IgD-negative memory B cell (primary cell): ENCODE measurements around the gene BLID. TPM values are rescaled to one million over a fixed set of nuclear protein-coding genes. Genes with fewer than 3 reads are reported as not detected.

Source experiments
- H3K27ac Mint-ChIP-seq, 3 donors: one replicate each; pipeline ENCODE4 v1.8.0; 2020 to 2022; ENCODE audit warnings: mild to moderate bottlenecking in 3 of 3, mixed read lengths in 3 of 3, moderate library complexity in 1 of 3
- H3K27me3 Mint-ChIP-seq: one replicate; pipeline ENCODE4 v1.8.0; 2021; ENCODE audit warnings: mixed read lengths
- H3K36me3 Mint-ChIP-seq: one replicate; pipeline ENCODE4 v1.8.0; 2020; ENCODE audit warnings: mild to moderate bottlenecking, mixed read lengths
- H3K4me1 Mint-ChIP-seq, 3 donors: one replicate each; pipeline ENCODE4 v1.8.0; 2020 to 2022; ENCODE audit warnings: mixed read lengths in 3 of 3, mild to moderate bottlenecking in 1 of 3
- H3K4me3 Mint-ChIP-seq, 4 donors: one replicate each; pipeline ENCODE4 v1.8.0; 2020 to 2022; ENCODE audit warnings: mild to moderate bottlenecking in 4 of 4, mixed read lengths in 4 of 4, moderate library complexity in 3 of 4
- H3K9me3 Mint-ChIP-seq, 3 donors: one replicate each; pipeline ENCODE4 v1.8.0; 2020 to 2021; ENCODE audit warnings: mixed read lengths in 3 of 3, mild to moderate bottlenecking in 1 of 3
- polyA plus RNA-seq: library from polyadenylated mRNA; unstranded; fragments of 300-500 nt; fragmentation: Illumina TruSeq; gene quantifications from one replicate; pipeline ENCODE4 v1.2.3, GENCODE V29; 2021

Gene BLID
- not detected for polyA plus RNA-seq

- peaks cover 0 to 3% (median 0%) of the 10 kb centered on the region in 3 donors for H3K9me3 Mint-ChIP-seq
- no peaks in the 10 kb centered on the region for H3K36me3 Mint-ChIP-seq
- H3K27me3 Mint-ChIP-seq = no peaks in the 10 kb centered on the region
- no peak within 1 kb of the TSS for H3K4me3 Mint-ChIP-seq
- H3K27ac Mint-ChIP-seq = peak within 1 kb of the TSS in 1 of 3 donors; percentile 28
- H3K4me1 Mint-ChIP-seq = no peaks in the 10 kb centered on the region
Measured at GRCh38 chr11:122115524-122116379, at the start of gene BLID. TSS of gene BLID (minus strand) at chr11:122116215. CDS start at chr11:122115922, 293 bp downstream.

DNA sequence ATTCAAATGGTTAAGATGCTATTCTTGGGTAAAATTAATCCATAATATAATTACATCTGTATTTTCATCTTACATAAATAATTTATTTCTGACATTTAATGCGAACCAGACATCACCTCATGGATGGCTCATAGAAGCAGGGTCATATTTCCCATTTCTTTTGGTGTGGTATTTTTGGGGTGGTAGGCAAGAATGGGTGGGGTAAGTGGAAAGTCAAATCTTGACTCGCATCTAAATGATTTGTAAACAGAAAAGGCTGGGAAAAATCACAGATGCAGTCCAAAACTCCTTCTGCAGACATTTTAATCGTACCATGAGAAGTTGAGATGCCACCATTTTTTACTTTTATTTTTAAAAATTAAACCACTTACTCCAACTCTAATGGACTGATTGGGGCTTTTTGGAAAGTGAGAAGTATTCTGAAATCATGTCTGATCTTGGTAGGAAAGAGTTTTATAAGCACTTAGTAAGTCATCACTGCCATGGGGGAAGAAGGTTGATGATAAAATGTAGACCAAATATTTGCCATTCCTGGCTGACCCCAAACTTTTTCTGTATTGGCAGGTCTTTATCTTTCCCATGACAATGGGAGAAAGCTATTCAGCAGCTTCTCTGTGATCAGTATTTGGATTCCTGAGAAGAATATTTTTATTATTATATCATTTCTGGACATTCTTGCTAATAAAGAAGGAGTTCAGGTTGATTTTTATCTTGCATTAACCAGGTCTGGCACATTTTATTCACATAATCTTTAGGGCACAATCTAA, 47.2 kb upstream of the BLID start:
- Mint-ChIP-seq H3K36me3 (no peaks in the 10 kb centered on the region), H3K4me3 (no peak overlapping the region), H3K27ac (no peak overlapping the region), H3K27me3 (peaks cover 4% of the 10 kb centered on the region), H3K9me3 (no peaks in the 10 kb centered on the region), H3K4me1 (peaks cover 0 to 1% (median 0%) of the 10 kb centered on the region in 3 donors)

DNA sequence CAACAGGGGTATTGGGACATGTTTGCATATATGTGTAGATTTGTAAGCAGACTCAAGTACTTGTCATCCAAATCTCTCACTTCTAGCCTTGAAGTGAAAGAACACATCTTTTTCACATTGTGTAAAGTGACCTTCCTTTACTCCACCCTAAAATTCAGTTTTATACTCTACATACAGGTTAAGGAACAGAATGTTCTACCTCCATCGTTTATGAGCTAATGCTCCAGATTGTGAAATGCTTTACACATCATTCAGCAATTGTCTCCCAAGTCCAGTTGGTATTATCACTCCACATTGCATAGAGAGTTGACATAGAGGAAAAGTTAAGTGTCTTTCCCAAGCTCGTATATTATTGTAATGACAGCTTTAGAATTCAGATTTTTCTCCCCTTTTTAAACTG, 46.1 kb upstream of the BLID start:
- peaks cover 5 to 8% (median 5%) of the 10 kb centered on the region in 3 donors for H3K4me1 Mint-ChIP-seq
- H3K9me3 Mint-ChIP-seq = no peaks in the 10 kb centered on the region
- H3K27me3 Mint-ChIP-seq = peaks cover 2% of the 10 kb centered on the region
- H3K27ac Mint-ChIP-seq = no peak overlapping the region
- H3K4me3 Mint-ChIP-seq = no peak overlapping the region
- H3K36me3 Mint-ChIP-seq = no peaks in the 10 kb centered on the region

GRCh38 chr11:122160841-122161590, 45.0 kb upstream of the BLID start:
- H3K27me3 Mint-ChIP-seq = peaks cover 6% of the 10 kb centered on the region
- H3K27ac Mint-ChIP-seq = no peak overlapping the region
- no peaks in the 10 kb centered on the region for H3K9me3 Mint-ChIP-seq
- H3K36me3 Mint-ChIP-seq = no peaks in the 10 kb centered on the region
- no peak overlapping the region for H3K4me3 Mint-ChIP-seq
- H3K4me1 Mint-ChIP-seq = peaks cover 5 to 8% (median 5%) of the 10 kb centered on the region in 3 donors

DNA sequence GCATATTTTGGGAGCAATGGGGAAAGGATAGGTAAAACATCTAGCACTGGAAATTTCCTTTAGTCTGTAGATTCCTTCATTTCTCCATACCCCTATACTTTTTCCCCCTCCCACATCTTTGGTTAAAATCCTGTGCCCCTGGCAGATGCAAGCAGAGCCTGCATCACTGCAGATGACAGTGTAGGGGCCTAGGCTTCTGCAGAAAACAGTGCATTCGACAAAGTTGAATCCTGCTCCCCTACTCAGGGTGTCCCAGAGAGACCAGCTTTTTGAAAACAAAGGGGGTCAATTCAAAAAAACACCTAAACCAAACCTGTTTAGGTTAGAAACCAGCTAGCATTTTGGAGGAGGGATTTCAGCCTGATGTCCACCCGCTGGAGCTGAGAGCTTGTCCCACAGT, 43.8 kb upstream of the BLID start:
- H3K4me3 Mint-ChIP-seq = no peak overlapping the region
- H3K27ac Mint-ChIP-seq = no peak overlapping the region
- peaks cover 5 to 8% (median 5%) of the 10 kb centered on the region in 3 donors for H3K4me1 Mint-ChIP-seq
- H3K9me3 Mint-ChIP-seq = no peaks in the 10 kb centered on the region
- H3K36me3 Mint-ChIP-seq = no peaks in the 10 kb centered on the region
- peaks cover 8% of the 10 kb centered on the region for H3K27me3 Mint-ChIP-seq

DNA sequence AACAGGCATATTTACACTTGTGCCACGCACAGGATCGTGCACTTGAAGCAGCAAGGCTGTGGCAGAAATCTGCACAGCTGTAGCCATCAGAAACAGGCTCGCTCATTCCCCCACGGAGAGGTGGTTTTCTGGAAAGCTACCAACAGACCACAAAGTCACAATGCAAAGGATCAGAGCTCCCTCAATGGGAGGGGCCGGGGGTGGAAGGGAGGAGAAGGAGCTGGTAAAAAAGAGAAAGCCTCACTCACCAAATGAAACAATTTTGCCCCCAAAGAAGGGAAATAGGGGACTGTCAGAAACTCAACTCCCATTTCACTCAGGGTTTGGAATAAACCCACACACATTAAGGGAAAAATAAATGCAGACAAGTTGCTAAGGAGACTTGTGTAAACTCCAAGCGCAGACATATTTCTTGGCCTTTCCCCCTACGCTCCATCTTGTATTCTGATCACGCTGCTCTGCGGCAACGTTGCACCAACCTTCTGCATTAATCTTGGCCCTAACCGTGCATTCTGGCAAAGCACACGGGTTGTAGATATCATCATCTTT, 43.2 kb upstream of the BLID start:
- Mint-ChIP-seq H3K27ac (no peak overlapping the region), H3K9me3 (no peaks in the 10 kb centered on the region), H3K4me3 (no peak overlapping the region), H3K36me3 (no peaks in the 10 kb centered on the region), H3K27me3 (peaks cover 8% of the 10 kb centered on the region), H3K4me1 (peaks cover 5 to 8% (median 5%) of the 10 kb centered on the region in 3 donors)

- peaks cover 6% of the 10 kb centered on the region for H3K27me3 Mint-ChIP-seq
- no peak overlapping the region for H3K27ac Mint-ChIP-seq
- no peaks in the 10 kb centered on the region for H3K9me3 Mint-ChIP-seq
- H3K36me3 Mint-ChIP-seq = no peaks in the 10 kb centered on the region
- no peak overlapping the region for H3K4me3 Mint-ChIP-seq
- peaks cover 5 to 8% (median 5%) of the 10 kb centered on the region in 3 donors for H3K4me1 Mint-ChIP-seq
Measured at GRCh38 chr11:122158171-122158570, 42.2 kb upstream of the BLID start.

- H3K4me3 Mint-ChIP-seq = peak overlapping the region in 2 of 4 donors; percentile 47 to 63
- no peak overlapping the region for H3K27ac Mint-ChIP-seq
- peaks cover 5 to 8% (median 5%) of the 10 kb centered on the region in 3 donors for H3K4me1 Mint-ChIP-seq
- H3K27me3 Mint-ChIP-seq = peaks cover 6% of the 10 kb centered on the region
- H3K9me3 Mint-ChIP-seq = no peaks in the 10 kb centered on the region
- H3K36me3 Mint-ChIP-seq = no peaks in the 10 kb centered on the region
Measured at GRCh38 chr11:122157653-122158161, 41.7 kb upstream of the BLID start.

DNA sequence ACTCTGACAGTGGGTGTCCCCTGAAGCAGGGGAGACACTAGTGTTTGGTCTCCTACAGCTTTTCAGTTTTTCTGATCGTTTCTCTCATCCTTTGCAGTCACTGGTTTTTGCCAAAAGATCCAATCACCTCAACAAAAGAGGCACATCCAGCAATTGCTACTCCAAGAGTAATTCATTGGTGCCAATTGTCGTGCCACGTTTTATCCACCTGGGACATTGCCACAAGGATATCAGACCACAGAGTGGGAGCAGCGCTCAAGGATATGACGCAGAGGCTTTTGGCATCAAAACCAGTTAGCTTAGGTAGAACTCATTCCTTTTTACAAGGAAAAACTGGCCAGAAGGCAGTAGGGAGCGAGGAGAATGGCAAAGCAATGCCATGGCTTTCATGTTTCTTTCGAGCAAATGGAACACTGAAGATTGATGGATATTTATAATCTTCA, 40.9 kb upstream of the BLID start:
- H3K4me1 Mint-ChIP-seq = peaks cover 5 to 8% (median 5%) of the 10 kb centered on the region in 3 donors
- H3K9me3 Mint-ChIP-seq = no peaks in the 10 kb centered on the region
- no peak overlapping the region for H3K27ac Mint-ChIP-seq
- peak overlapping the region in 2 of 4 donors; percentile 47 to 63 for H3K4me3 Mint-ChIP-seq
- peaks cover 6% of the 10 kb centered on the region for H3K27me3 Mint-ChIP-seq
- no peaks in the 10 kb centered on the region for H3K36me3 Mint-ChIP-seq

GRCh38 chr11:122155765-122156527, 39.9 kb upstream of the BLID start:
- H3K9me3 Mint-ChIP-seq = no peaks in the 10 kb centered on the region
- H3K36me3 Mint-ChIP-seq = no peaks in the 10 kb centered on the region
- H3K27ac Mint-ChIP-seq = peak overlapping the region in 1 of 3 donors; percentile 5
- peaks cover 6% of the 10 kb centered on the region for H3K27me3 Mint-ChIP-seq
- H3K4me3 Mint-ChIP-seq = no peak overlapping the region
- H3K4me1 Mint-ChIP-seq = peaks cover 5 to 8% (median 5%) of the 10 kb centered on the region in 3 donors

GRCh38 chr11:122154994-122155393, 39.0 kb upstream of the BLID start:
- Mint-ChIP-seq H3K4me1 (peaks cover 5 to 8% (median 5%) of the 10 kb centered on the region in 3 donors), H3K27ac (no peak overlapping the region), H3K36me3 (no peaks in the 10 kb centered on the region), H3K9me3 (no peaks in the 10 kb centered on the region), H3K4me3 (no peak overlapping the region), H3K27me3 (peaks cover 9% of the 10 kb centered on the region)

DNA sequence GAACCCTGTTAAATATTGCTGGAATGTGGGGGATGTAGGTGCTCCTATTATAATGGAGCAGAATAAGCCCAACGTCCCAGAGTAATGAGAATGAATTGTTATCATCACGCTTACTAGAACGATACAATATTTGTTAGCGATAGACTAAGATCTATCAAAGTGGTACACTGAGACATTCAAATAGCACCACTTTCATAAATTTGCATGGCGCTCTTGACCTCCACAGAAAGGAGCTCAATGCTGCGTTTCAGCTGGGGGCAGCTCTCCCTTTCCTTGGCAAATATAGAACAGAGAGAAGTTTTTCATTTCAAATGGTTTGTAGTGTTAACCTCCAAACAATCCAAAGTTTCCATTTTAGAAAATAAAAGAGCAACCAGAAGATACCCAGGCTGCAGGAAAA, 38.2 kb upstream of the BLID start:
- Mint-ChIP-seq H3K27ac (no peak overlapping the region), H3K4me3 (no peak overlapping the region), H3K9me3 (no peaks in the 10 kb centered on the region), H3K27me3 (peaks cover 9% of the 10 kb centered on the region), H3K4me1 (peaks cover 5 to 8% (median 5%) of the 10 kb centered on the region in 3 donors), H3K36me3 (no peaks in the 10 kb centered on the region)

- no peak overlapping the region for H3K4me3 Mint-ChIP-seq
- no peak overlapping the region for H3K27ac Mint-ChIP-seq
- peaks cover 9% of the 10 kb centered on the region for H3K27me3 Mint-ChIP-seq
- peaks cover 5 to 8% (median 5%) of the 10 kb centered on the region in 3 donors for H3K4me1 Mint-ChIP-seq
- H3K9me3 Mint-ChIP-seq = no peaks in the 10 kb centered on the region
- H3K36me3 Mint-ChIP-seq = no peaks in the 10 kb centered on the region
Measured at GRCh38 chr11:122153746-122154145, 37.7 kb upstream of the BLID start.
